WTC11 (cell line): ENCODE data around the gene ZNF200. TPM values are rescaled to one million over a fixed set of nuclear protein-coding genes. Genes with fewer than 3 reads are reported as not detected.

Experiments used
- ATF6 ChIP-seq: sonication (generic); formaldehyde crosslinking; IDR thresholded peaks from 2 replicates; pipeline ENCODE4 v1.8.1; 2023; ENCODE audit warnings: mild to moderate bottlenecking, missing genetic modification reagents
- CREM ChIP-seq: sonication (generic); formaldehyde crosslinking; IDR thresholded peaks from 2 replicates; pipeline ENCODE4 v1.8.1; 2022; ENCODE audit warnings: mild to moderate bottlenecking, missing genetic modification reagents, moderate library complexity
- ELF4 ChIP-seq: sonication (generic); formaldehyde crosslinking; IDR thresholded peaks from 2 replicates; pipeline ENCODE4 v1.8.1; 2022; ENCODE audit warnings: low read depth, mild to moderate bottlenecking, moderate library complexity, missing genetic modification reagents
- ESRRA ChIP-seq: sonication (generic); formaldehyde crosslinking; IDR thresholded peaks from 2 replicates; pipeline ENCODE4 v1.8.1; 2022; ENCODE audit warnings: mild to moderate bottlenecking, missing genetic modification reagents, borderline replicate concordance
- ETV6 ChIP-seq: sonication (generic); formaldehyde crosslinking; IDR thresholded peaks from 2 replicates; pipeline ENCODE4 v1.8.1; 2022; ENCODE audit warnings: mild to moderate bottlenecking, missing genetic modification reagents
- FOXP4 ChIP-seq: sonication (generic); formaldehyde crosslinking; IDR thresholded peaks from 2 replicates; pipeline ENCODE4 v1.8.0; 2022; ENCODE audit warnings: mild to moderate bottlenecking, missing genetic modification reagents
- GABPB1 ChIP-seq: sonication (generic); formaldehyde crosslinking; IDR thresholded peaks from 2 replicates; pipeline ENCODE4 v1.8.1; 2023; ENCODE audit warnings: mild to moderate bottlenecking, missing genetic modification reagents
- GRHL2 ChIP-seq: fragments of 250-450 bp; sonication (Bioruptor Pico); IDR thresholded peaks from 2 replicates; pipeline ENCODE4 v1.8.0; 2022; ENCODE audit warnings: mild to moderate bottlenecking, moderate library complexity; ENCODE audit not compliant: insufficient replicate concordance, severe bottlenecking
- IRF1 ChIP-seq: sonication (generic); formaldehyde crosslinking; IDR thresholded peaks from 2 replicates; pipeline ENCODE4 v1.8.0; 2023; ENCODE audit warnings: missing genetic modification reagents
- JUN ChIP-seq: sonication (generic); formaldehyde crosslinking; IDR thresholded peaks from 2 replicates; pipeline ENCODE4 v1.8.0; 2023; ENCODE audit warnings: mild to moderate bottlenecking, missing genetic modification reagents
- NFYB ChIP-seq: sonication (generic); formaldehyde crosslinking; conservative IDR thresholded peaks from 2 replicates; pipeline ENCODE4 v1.8.0; 2022; ENCODE audit warnings: low read depth, missing genetic modification reagents
- PRRX2 ChIP-seq: fragments of 250-450 bp; sonication (Bioruptor Pico); IDR thresholded peaks from 2 replicates; pipeline ENCODE4 v1.8.0; 2021; ENCODE audit warnings: mild to moderate bottlenecking
- SOX15 ChIP-seq: fragments of 250-450 bp; sonication (Bioruptor Pico); IDR thresholded peaks from 2 replicates; pipeline ENCODE4 v1.9.0; 2021; ENCODE audit warnings: mild to moderate bottlenecking
- TEAD4 ChIP-seq: sonication (generic); formaldehyde crosslinking; IDR thresholded peaks from 2 replicates; pipeline ENCODE4 v1.8.0; 2022; ENCODE audit warnings: mild to moderate bottlenecking, missing genetic modification reagents
- TP53 ChIP-seq: sonication (generic); formaldehyde crosslinking; IDR thresholded peaks from 2 replicates; pipeline ENCODE4 v1.8.1; 2023; ENCODE audit warnings: mild to moderate bottlenecking, missing genetic modification reagents
- ZMAT4 ChIP-seq: fragments of 250-450 bp; sonication (Bioruptor Pico); IDR thresholded peaks from 2 replicates; pipeline ENCODE4 v1.9.0; 2021; ENCODE audit warnings: mild to moderate bottlenecking
- ZNF138 ChIP-seq: sonication (generic); formaldehyde crosslinking; conservative IDR thresholded peaks from 2 replicates; pipeline ENCODE4 v1.8.1; 2022; ENCODE audit warnings: mild to moderate bottlenecking, moderate library complexity, missing genetic modification reagents
- ZNF317 ChIP-seq: sonication (generic); formaldehyde crosslinking; IDR thresholded peaks from 2 replicates; pipeline ENCODE4 v1.8.1; 2023; ENCODE audit warnings: low read depth, mild to moderate bottlenecking, moderate library complexity, missing genetic modification reagents, borderline replicate concordance
- ZNF396 ChIP-seq: fragments of 250-450 bp; sonication (Bioruptor Pico); IDR thresholded peaks from 2 replicates; pipeline ENCODE4 v1.8.0; 2021; ENCODE audit warnings: mild to moderate bottlenecking, moderate library complexity, borderline replicate concordance
- ZNF425 ChIP-seq: fragments of 250-450 bp; sonication (Bioruptor Pico); conservative IDR thresholded peaks from 2 replicates; pipeline ENCODE4 v1.9.0; 2021; ENCODE audit warnings: mild to moderate bottlenecking
- total RNA-seq: library from RNA; stranded (reverse); gene quantifications from 3 replicates; pipeline ENCODE4 v1.2.3, GENCODE V29; 2021
- TF ChIP-seq, protein P1 (sequence below): sonication (generic); formaldehyde crosslinking; IDR thresholded peaks from 2 replicates; pipeline ENCODE4 v1.8.0; 2022; ENCODE audit warnings: mild to moderate bottlenecking, missing genetic modification reagents
- TF ChIP-seq, protein P2 (sequence below): fragments of 250-450 bp; sonication (Bioruptor Pico); IDR thresholded peaks from 2 replicates; pipeline ENCODE4 v1.8.0; 2021; ENCODE audit warnings: mild to moderate bottlenecking
- TF ChIP-seq, protein P3 (sequence below): fragments of 200-600 bp; IDR thresholded peaks from 2 replicates; pipeline ENCODE4 v1.8.0; 2022; ENCODE audit warnings: antibody characterized with exemption
- TF ChIP-seq, protein P4 (sequence below): fragments of 250-450 bp; sonication (Bioruptor Pico); IDR thresholded peaks from 2 replicates; pipeline ENCODE4 v1.9.0; 2021; ENCODE audit warnings: mild to moderate bottlenecking

ZNF200 gene
- total RNA-seq, 1 experiment from 2014 or later = 9.7 TPM

GRCh38 chr16:3282730-3283542 is 48.0 kb upstream of the ZNF200 start, which contains the start of gene ZNF263 (continued):
- TF ChIP-seq ZMAT4 (CRISPR knock-in tag) (no peak), SOX15 (CRISPR knock-in tag) (no peak), ZNF425 (CRISPR knock-in tag) (no peak), IRF1 (CRISPR knock-in tag) (no peak), ETV6 (CRISPR knock-in tag) (peak; percentile 29; the same call in 1 of the 2 replicates), ATF6 (CRISPR knock-in tag) (no peak), ZNF396 (no peak), ESRRA (CRISPR knock-in tag) (peak; percentile 49; the same call in 1 of the 2 replicates), ZNF317 (0 out of 2 replicates have a peak, but pooled peaks have one; percentile 11), CREM (CRISPR knock-in tag) (peak; percentile 94; the same call in 1 of the 2 replicates), NFYB (CRISPR knock-in tag) (peak; percentile 78), GRHL2 (CRISPR knock-in tag) (no peak), TP53 (CRISPR knock-in tag) (no peak), ELF4 (CRISPR knock-in tag) (no peak), GABPB1 (peak; percentile 65; the same call in 1 of the 2 replicates), ZNF138 (no peak), TEAD4 (no peak), FOXP4 (CRISPR knock-in tag) (0 out of 2 replicates have a peak, but pooled peaks have one; percentile 15), PRRX2 (CRISPR knock-in tag) (no peak), JUN (CRISPR knock-in tag) (peak; percentile 53; the same call in 1 of the 2 replicates)
- TF ChIP-seq, protein P1, sequence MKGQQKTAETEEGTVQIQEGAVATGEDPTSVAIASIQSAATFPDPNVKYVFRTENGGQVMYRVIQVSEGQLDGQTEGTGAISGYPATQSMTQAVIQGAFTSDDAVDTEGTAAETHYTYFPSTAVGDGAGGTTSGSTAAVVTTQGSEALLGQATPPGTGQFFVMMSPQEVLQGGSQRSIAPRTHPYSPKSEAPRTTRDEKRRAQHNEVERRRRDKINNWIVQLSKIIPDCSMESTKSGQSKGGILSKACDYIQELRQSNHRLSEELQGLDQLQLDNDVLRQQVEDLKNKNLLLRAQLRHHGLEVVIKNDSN (CRISPR knock-in tag) = peak; percentile 92
- TF ChIP-seq, protein P2, sequence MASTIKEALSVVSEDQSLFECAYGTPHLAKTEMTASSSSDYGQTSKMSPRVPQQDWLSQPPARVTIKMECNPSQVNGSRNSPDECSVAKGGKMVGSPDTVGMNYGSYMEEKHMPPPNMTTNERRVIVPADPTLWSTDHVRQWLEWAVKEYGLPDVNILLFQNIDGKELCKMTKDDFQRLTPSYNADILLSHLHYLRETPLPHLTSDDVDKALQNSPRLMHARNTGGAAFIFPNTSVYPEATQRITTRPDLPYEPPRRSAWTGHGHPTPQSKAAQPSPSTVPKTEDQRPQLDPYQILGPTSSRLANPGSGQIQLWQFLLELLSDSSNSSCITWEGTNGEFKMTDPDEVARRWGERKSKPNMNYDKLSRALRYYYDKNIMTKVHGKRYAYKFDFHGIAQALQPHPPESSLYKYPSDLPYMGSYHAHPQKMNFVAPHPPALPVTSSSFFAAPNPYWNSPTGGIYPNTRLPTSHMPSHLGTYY = no peak
- TF ChIP-seq, protein P3, sequence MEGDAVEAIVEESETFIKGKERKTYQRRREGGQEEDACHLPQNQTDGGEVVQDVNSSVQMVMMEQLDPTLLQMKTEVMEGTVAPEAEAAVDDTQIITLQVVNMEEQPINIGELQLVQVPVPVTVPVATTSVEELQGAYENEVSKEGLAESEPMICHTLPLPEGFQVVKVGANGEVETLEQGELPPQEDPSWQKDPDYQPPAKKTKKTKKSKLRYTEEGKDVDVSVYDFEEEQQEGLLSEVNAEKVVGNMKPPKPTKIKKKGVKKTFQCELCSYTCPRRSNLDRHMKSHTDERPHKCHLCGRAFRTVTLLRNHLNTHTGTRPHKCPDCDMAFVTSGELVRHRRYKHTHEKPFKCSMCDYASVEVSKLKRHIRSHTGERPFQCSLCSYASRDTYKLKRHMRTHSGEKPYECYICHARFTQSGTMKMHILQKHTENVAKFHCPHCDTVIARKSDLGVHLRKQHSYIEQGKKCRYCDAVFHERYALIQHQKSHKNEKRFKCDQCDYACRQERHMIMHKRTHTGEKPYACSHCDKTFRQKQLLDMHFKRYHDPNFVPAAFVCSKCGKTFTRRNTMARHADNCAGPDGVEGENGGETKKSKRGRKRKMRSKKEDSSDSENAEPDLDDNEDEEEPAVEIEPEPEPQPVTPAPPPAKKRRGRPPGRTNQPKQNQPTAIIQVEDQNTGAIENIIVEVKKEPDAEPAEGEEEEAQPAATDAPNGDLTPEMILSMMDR = no peak
- TF ChIP-seq, protein P4, sequence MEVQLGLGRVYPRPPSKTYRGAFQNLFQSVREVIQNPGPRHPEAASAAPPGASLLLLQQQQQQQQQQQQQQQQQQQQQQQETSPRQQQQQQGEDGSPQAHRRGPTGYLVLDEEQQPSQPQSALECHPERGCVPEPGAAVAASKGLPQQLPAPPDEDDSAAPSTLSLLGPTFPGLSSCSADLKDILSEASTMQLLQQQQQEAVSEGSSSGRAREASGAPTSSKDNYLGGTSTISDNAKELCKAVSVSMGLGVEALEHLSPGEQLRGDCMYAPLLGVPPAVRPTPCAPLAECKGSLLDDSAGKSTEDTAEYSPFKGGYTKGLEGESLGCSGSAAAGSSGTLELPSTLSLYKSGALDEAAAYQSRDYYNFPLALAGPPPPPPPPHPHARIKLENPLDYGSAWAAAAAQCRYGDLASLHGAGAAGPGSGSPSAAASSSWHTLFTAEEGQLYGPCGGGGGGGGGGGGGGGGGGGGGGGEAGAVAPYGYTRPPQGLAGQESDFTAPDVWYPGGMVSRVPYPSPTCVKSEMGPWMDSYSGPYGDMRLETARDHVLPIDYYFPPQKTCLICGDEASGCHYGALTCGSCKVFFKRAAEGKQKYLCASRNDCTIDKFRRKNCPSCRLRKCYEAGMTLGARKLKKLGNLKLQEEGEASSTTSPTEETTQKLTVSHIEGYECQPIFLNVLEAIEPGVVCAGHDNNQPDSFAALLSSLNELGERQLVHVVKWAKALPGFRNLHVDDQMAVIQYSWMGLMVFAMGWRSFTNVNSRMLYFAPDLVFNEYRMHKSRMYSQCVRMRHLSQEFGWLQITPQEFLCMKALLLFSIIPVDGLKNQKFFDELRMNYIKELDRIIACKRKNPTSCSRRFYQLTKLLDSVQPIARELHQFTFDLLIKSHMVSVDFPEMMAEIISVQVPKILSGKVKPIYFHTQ (CRISPR knock-in tag) = no peak
